K562 (cell line): ENCODE measurements around the gene CDKN1C. TPM values are rescaled to one million over a fixed set of nuclear protein-coding genes. Genes with fewer than 3 reads are reported as not detected.

Source experiments
- ATF7 ChIP-seq: fragments of 450-650 bp; IDR thresholded peaks from 2 replicates; pipeline ENCODE4 v1.7.1; 2014; ENCODE audit warnings: mild to moderate bottlenecking, moderate library complexity
- C11orf30 ChIP-seq: fragments of 450-650 bp; IDR thresholded peaks from 2 replicates; pipeline ENCODE4 v1.6.1; 2016; ENCODE audit warnings: low read depth, mild to moderate bottlenecking
- ELF1 ChIP-seq: fragments of 200-800 bp; sonication (Bioruptor generic); IDR thresholded peaks from 2 replicates; pipeline ENCODE4 v1.6.1; 2016; ENCODE audit warnings: missing genetic modification characterization, missing compliant biosample characterization
- ETV1 ChIP-seq: fragments of 450-650 bp; conservative IDR thresholded peaks from 2 replicates; pipeline ENCODE4 v1.6.1; 2016; ENCODE audit warnings: missing genetic modification characterization, control low read depth, low read depth, missing compliant biosample characterization
- FIP1L1 ChIP-seq: fragments of 200-400 bp; formaldehyde crosslinking; IDR thresholded peaks from 2 replicates; pipeline ENCODE4 v1.6.1; 2018; ENCODE audit warnings: mild to moderate bottlenecking, low read depth, low read length; ENCODE audit not compliant: poor library complexity, severe bottlenecking
- LEF1 ChIP-seq: fragments of 450-650 bp; IDR thresholded peaks from 2 replicates; pipeline ENCODE4 v1.6.1; 2016; ENCODE audit warnings: mild to moderate bottlenecking
- MECOM ChIP-seq: fragments of 250-450 bp; sonication (Bioruptor Pico); IDR thresholded peaks from 2 replicates; pipeline ENCODE4 v1.8.0; 2022; ENCODE audit warnings: inconsistent platforms
- MYNN ChIP-seq, 2 experiments: sonication (generic); formaldehyde crosslinking in 1 of 2; IDR thresholded peaks; 2 replicates each; pipeline versions ENCODE4 v1.5.0 to v1.6.1; 2016 to 2020; ENCODE audit warnings: antibody characterized with exemption in 1 of 2, missing genetic modification reagents in 1 of 2
- NFATC3 ChIP-seq: fragments of 450-650 bp; IDR thresholded peaks from 2 replicates; pipeline ENCODE4 v1.6.1; 2017; ENCODE audit warnings: mild to moderate bottlenecking
- NR2F6 ChIP-seq: fragments of 450-650 bp; formaldehyde crosslinking; IDR thresholded peaks from 2 replicates; pipeline ENCODE4 v1.4.0; 2020; ENCODE audit warnings: mild to moderate bottlenecking
- POLR2B ChIP-seq: fragments of 450-650 bp; IDR thresholded peaks from 2 replicates; pipeline ENCODE4 v1.6.1; 2018; ENCODE audit warnings: low read depth; ENCODE audit not compliant: partially characterized antibody
- RBM34 ChIP-seq: fragments of 200-400 bp; formaldehyde crosslinking; IDR thresholded peaks from 2 replicates; pipeline ENCODE4 v1.6.1; 2018; ENCODE audit warnings: low read length, borderline replicate concordance; ENCODE audit not compliant: insufficient read depth
- RNF2 ChIP-seq: sonication (generic); IDR thresholded peaks from 2 replicates; pipeline ENCODE4 v1.6.1; 2016
- SRSF3 ChIP-seq: fragments of 200-400 bp; formaldehyde crosslinking; IDR thresholded peaks from 2 replicates; pipeline ENCODE4 v1.6.1; 2016; ENCODE audit warnings: mild to moderate bottlenecking, low read length, moderate library complexity; ENCODE audit not compliant: insufficient read depth
- STAT5B ChIP-seq: fragments of 250-450 bp; sonication (Bioruptor Pico); IDR thresholded peaks from 2 replicates; pipeline ENCODE4 v1.8.0; 2021; ENCODE audit warnings: mild to moderate bottlenecking, inconsistent platforms
- ZBTB7A ChIP-seq: IDR thresholded peaks from 2 replicates; pipeline ENCODE4 v1.6.1; 2011; ENCODE audit warnings: low read depth, mild to moderate bottlenecking, low read length, moderate library complexity, borderline replicate concordance; ENCODE audit not compliant: control insufficient read depth
- polyA plus RNA-seq, 8 experiments: library from polyadenylated mRNA; depleted of rRNA in 4 of 8; stranded (reverse) in 5 of 8; unstranded in 3 of 8; fragments of >200 nt; fragmentation: Nextera tagmentation in 2 of 8; fragmentation: Illumina TruSeq in 1 of 8; extraction: Ambion mirVana in 2 of 8; extraction: Trizol in 1 of 8; gene quantifications; 2 replicates each; pipeline versions ENCODE4 v1.2.1 to v1.2.3, GENCODE V29; 2011 to 2014; ENCODE audit warnings: inconsistent platforms in 1 of 8, missing spikeins in 1 of 8
- total RNA-seq, 7 experiments: library from RNA; depleted of rRNA in 6 of 7; stranded (reverse); fragments of >200 nt in 6 of 7; fragmentation: Illumina TruSeq in 2 of 7; extraction: Trizol in 2 of 7; gene quantifications; 2 replicates each; pipeline versions ENCODE4 v1.2.1 to v1.2.3, GENCODE V29; 2011 to 2021; ENCODE audit warnings: low replicate concordance in 1 of 7
- TF ChIP-seq, protein P1 (sequence below): fragments of 200-800 bp; sonication (Bioruptor generic); IDR thresholded peaks from 2 replicates; pipeline ENCODE4 v1.6.1; 2017; ENCODE audit warnings: missing genetic modification characterization, missing compliant biosample characterization
- TF ChIP-seq, protein P2 (sequence below): sonication (generic); formaldehyde crosslinking; IDR thresholded peaks from 2 replicates; pipeline ENCODE4 v1.8.0; 2022; ENCODE audit warnings: mild to moderate bottlenecking, missing genetic modification reagents
- TF ChIP-seq, protein P3 (sequence below): fragments of 250-450 bp; sonication (Bioruptor Pico); IDR thresholded peaks from 2 replicates; pipeline ENCODE4 v1.8.0; 2022; ENCODE audit warnings: inconsistent platforms, mild to moderate bottlenecking, moderate library complexity, borderline replicate concordance
- TF ChIP-seq, protein P4 (sequence below), 2 experiments: IDR thresholded peaks; 2 replicates each; pipeline ENCODE4 v1.6.1; 2012; ENCODE audit warnings: improper control_type of control experiment in 2 of 2, low read depth in 2 of 2, low read length in 2 of 2, borderline replicate concordance in 1 of 2
- TF ChIP-seq, protein P5 (sequence below): fragments of 450-650 bp; conservative IDR thresholded peaks from 2 replicates; pipeline ENCODE4 v1.6.1; 2016; ENCODE audit warnings: missing genetic modification characterization, low read depth, mild to moderate bottlenecking, control low read depth, missing compliant biosample characterization

Gene CDKN1C
- total and polyA plus RNA-seq, 9 of the 15 experiments (the other 6 are each of a cell fraction or from before 2014, with no cell fraction given), result 2.8 to 21.1 (median 9.3) TPM

DNA sequence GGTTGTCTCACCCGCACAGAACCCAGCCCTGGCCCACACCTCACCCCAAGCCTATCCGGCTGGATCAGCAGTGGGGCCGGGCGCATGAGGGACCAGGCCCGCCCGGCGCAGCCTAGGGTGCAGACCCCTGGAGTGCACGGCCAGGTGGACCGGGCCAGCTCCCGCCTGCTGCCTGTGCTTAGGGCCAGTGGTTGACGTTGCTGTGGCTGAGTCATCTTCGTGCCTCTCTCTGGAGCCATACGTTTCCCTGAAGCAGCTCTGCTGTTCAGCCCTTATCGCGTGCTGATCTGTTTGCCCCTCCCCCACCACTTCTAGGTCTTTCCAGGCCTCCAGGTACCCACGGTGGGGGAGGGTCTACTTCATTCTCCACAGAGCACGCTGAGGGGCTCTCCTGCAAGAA is 39.5 kb downstream of the CDKN1C start (continued):
- TF ChIP-seq, protein P1, sequence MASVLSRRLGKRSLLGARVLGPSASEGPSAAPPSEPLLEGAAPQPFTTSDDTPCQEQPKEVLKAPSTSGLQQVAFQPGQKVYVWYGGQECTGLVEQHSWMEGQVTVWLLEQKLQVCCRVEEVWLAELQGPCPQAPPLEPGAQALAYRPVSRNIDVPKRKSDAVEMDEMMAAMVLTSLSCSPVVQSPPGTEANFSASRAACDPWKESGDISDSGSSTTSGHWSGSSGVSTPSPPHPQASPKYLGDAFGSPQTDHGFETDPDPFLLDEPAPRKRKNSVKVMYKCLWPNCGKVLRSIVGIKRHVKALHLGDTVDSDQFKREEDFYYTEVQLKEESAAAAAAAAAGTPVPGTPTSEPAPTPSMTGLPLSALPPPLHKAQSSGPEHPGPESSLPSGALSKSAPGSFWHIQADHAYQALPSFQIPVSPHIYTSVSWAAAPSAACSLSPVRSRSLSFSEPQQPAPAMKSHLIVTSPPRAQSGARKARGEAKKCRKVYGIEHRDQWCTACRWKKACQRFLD (CRISPR knock-in tag), result no peak
- TF ChIP-seq FIP1L1 (no peak), LEF1 (peak; percentile 87), STAT5B (CRISPR knock-in tag) (no peak), ZBTB7A (peak; percentile 52; the same call in 1 of the 2 replicates), RNF2 (peak; percentile 68; the same call in 1 of the 2 replicates), POLR2B (no peak), ELF1 (no peak), C11orf30 (peak; percentile 77), RBM34 (no peak), ETV1 (no peak), MYNN (IDR thresholded peaks at IDR 0.05) (0 out of 2 replicates have a peak, but pooled peaks have one; percentile 16), MYNN (CRISPR knock-in tag; IDR thresholded peaks at IDR 0.05) (no peak), NR2F6 (CRISPR knock-in tag) (no peak), ATF7 (peak; percentile 72), NFATC3 (no peak), SRSF3 (no peak), MECOM (CRISPR knock-in tag) (no peak)
- TF ChIP-seq, protein P2, sequence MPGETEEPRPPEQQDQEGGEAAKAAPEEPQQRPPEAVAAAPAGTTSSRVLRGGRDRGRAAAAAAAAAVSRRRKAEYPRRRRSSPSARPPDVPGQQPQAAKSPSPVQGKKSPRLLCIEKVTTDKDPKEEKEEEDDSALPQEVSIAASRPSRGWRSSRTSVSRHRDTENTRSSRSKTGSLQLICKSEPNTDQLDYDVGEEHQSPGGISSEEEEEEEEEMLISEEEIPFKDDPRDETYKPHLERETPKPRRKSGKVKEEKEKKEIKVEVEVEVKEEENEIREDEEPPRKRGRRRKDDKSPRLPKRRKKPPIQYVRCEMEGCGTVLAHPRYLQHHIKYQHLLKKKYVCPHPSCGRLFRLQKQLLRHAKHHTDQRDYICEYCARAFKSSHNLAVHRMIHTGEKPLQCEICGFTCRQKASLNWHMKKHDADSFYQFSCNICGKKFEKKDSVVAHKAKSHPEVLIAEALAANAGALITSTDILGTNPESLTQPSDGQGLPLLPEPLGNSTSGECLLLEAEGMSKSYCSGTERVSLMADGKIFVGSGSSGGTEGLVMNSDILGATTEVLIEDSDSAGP (CRISPR knock-in tag), result no peak
- TF ChIP-seq, protein P3, sequence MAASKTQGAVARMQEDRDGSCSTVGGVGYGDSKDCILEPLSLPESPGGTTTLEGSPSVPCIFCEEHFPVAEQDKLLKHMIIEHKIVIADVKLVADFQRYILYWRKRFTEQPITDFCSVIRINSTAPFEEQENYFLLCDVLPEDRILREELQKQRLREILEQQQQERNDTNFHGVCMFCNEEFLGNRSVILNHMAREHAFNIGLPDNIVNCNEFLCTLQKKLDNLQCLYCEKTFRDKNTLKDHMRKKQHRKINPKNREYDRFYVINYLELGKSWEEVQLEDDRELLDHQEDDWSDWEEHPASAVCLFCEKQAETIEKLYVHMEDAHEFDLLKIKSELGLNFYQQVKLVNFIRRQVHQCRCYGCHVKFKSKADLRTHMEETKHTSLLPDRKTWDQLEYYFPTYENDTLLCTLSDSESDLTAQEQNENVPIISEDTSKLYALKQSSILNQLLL (CRISPR knock-in tag), result no peak
- TF ChIP-seq, protein P4, sequence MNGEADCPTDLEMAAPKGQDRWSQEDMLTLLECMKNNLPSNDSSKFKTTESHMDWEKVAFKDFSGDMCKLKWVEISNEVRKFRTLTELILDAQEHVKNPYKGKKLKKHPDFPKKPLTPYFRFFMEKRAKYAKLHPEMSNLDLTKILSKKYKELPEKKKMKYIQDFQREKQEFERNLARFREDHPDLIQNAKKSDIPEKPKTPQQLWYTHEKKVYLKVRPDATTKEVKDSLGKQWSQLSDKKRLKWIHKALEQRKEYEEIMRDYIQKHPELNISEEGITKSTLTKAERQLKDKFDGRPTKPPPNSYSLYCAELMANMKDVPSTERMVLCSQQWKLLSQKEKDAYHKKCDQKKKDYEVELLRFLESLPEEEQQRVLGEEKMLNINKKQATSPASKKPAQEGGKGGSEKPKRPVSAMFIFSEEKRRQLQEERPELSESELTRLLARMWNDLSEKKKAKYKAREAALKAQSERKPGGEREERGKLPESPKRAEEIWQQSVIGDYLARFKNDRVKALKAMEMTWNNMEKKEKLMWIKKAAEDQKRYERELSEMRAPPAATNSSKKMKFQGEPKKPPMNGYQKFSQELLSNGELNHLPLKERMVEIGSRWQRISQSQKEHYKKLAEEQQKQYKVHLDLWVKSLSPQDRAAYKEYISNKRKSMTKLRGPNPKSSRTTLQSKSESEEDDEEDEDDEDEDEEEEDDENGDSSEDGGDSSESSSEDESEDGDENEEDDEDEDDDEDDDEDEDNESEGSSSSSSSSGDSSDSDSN (IDR thresholded peaks at IDR 0.05; ENCODE audit: borderline replicate concordance in 1 of 2, low read depth in 2 of 2, low read length in 2 of 2), result 0 out of 4 replicates have a peak, but pooled peaks of 1 of the 2 experiments have one; percentile 18
- TF ChIP-seq, protein P5, sequence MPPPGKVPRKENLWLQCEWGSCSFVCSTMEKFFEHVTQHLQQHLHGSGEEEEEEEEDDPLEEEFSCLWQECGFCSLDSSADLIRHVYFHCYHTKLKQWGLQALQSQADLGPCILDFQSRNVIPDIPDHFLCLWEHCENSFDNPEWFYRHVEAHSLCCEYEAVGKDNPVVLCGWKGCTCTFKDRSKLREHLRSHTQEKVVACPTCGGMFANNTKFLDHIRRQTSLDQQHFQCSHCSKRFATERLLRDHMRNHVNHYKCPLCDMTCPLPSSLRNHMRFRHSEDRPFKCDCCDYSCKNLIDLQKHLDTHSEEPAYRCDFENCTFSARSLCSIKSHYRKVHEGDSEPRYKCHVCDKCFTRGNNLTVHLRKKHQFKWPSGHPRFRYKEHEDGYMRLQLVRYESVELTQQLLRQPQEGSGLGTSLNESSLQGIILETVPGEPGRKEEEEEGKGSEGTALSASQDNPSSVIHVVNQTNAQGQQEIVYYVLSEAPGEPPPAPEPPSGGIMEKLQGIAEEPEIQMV (tag), result no peak
